A549 (cell line): Measurements from ENCODE around the gene IGFN1. TPM values are rescaled to one million over a fixed set of nuclear protein-coding genes. Genes with fewer than 3 reads are reported as not detected.
A peak's percentile ranks its signal among the peaks of the same experiment; 100 is the strongest.

Experiments used
- ATAC-seq, 2 experiments: fragments of 200-7000 bp in 1 of 2; fragments of >200 bp in 1 of 2; cut with Nextera tagmentation in 1 of 2; cut with Tn5 transposase in 1 of 2; 3 replicates each; pipeline versions ENCODE4 v1.8.0 to v1.9.1; 2018 to 2020; ENCODE audit warnings: mild to moderate bottlenecking in 1 of 2, moderate library complexity in 1 of 2
- CTCF ChIA-PET: fragments of 300-600 bp; sonication (Branson Sonifier 250); formaldehyde crosslinking; extraction: SDS; loops from one replicate; lab custom pipeline; 2021; ENCODE audit warnings: antibody characterized with exemption, inconsistent platforms; lab: Yijun Ruan, JAX
- POLR2A ChIA-PET: fragments of 350-600 bp; formaldehyde crosslinking; extraction: SDS; loops from one replicate; lab custom pipeline; 2021; ENCODE audit warnings: antibody characterized with exemption, inconsistent platforms; lab: Yijun Ruan, JAX
- DNase-seq, 2 experiments: peaks; one replicate each; pipeline versions ENCODE4 v3.0.0 to v3.0.0-alpha.2; 2011 to 2016; ENCODE audit warnings: low read depth in 1 of 2, low spot score in 1 of 2
- FAIRE-seq: peaks from 2 replicates; lab custom pipeline; 2011; peaks lifted over from hg19 to GRCh38; lab: Jason Lieb, UNC
- H3K27ac ChIP-seq, 2 experiments: fragments of >200 bp; sonication (Bioruptor Twin); formaldehyde crosslinking; 3 replicates each; pipeline ENCODE4 v1.5.1; 2016 to 2017
- H3K4me1 ChIP-seq: fragments of >200 bp; sonication (Bioruptor Twin); formaldehyde crosslinking; 3 replicates; pipeline ENCODE4 v1.6.1; 2016
- H3K4me2 ChIP-seq: fragments of >200 bp; sonication (Bioruptor Twin); formaldehyde crosslinking; 3 replicates; pipeline ENCODE4 v1.6.1; 2016
- H3K4me3 ChIP-seq: fragments of >200 bp; sonication (Bioruptor Twin); formaldehyde crosslinking; 3 replicates; pipeline ENCODE4 v1.5.1; 2016
- H3K9me3 ChIP-seq: fragments of >200 bp; sonication (Bioruptor Twin); formaldehyde crosslinking; 3 replicates; pipeline ENCODE4 v1.6.1; 2016
- BCL3 ChIP-seq: fragments of >200 bp; sonication (Bioruptor Twin); formaldehyde crosslinking; IDR thresholded peaks from 3 replicates; pipeline ENCODE4 v1.6.1; 2016
- BHLHE40 ChIP-seq: IDR thresholded peaks from 2 replicates; pipeline ENCODE4 v1.6.1; 2012; ENCODE audit warnings: low read depth, low read length, inconsistent platforms
- CEBPB ChIP-seq, 2 experiments: fragments of >200 bp in 1 of 2; sonication (Bioruptor Twin) in 1 of 2; formaldehyde crosslinking in 1 of 2; IDR thresholded peaks; 2 replicates each; pipeline ENCODE4 v1.6.1; 2012 to 2016
- CTCF ChIP-seq: fragments of >200 bp; sonication (Bioruptor Twin); formaldehyde crosslinking; IDR thresholded peaks from 3 replicates; pipeline ENCODE4 v1.5.1; 2016
- E2F6 ChIP-seq: IDR thresholded peaks from 2 replicates; pipeline ENCODE4 v1.6.1; 2012; ENCODE audit warnings: low read depth, borderline replicate concordance
- ELK1 ChIP-seq: fragments of 150-350 bp; IDR thresholded peaks from 2 replicates; pipeline ENCODE4 v1.6.1; 2014; ENCODE audit warnings: low read depth, mild to moderate bottlenecking, low read length
- FOSB ChIP-seq: fragments of 250-450 bp; sonication (Bioruptor Pico); IDR thresholded peaks from 2 replicates; pipeline ENCODE4 v1.5.0; 2020; ENCODE audit warnings: mild to moderate bottlenecking, moderate library complexity
- FOSL2 ChIP-seq, 2 experiments: fragments of 450-650 bp in 1 of 2; fragments of >200 bp in 1 of 2; sonication (Bioruptor Twin) in 1 of 2; formaldehyde crosslinking; IDR thresholded peaks; 2 replicates each; pipeline versions ENCODE4 v1.5.0 to v1.6.1; 2016 to 2020; ENCODE audit warnings: mild to moderate bottlenecking in 1 of 2, moderate library complexity in 1 of 2
- FOXS1 ChIP-seq: fragments of 250-450 bp; sonication (Bioruptor Pico); IDR thresholded peaks from 2 replicates; pipeline ENCODE4 v1.5.0; 2020; ENCODE audit warnings: mild to moderate bottlenecking, moderate library complexity
- HES2 ChIP-seq: fragments of >200 bp; sonication (Bioruptor Twin); formaldehyde crosslinking; IDR thresholded peaks from 2 replicates; pipeline ENCODE4 v1.6.1; 2016
- HEYL ChIP-seq: fragments of 250-450 bp; sonication (Bioruptor Pico); IDR thresholded peaks from 2 replicates; pipeline ENCODE4 v1.8.0; 2021; ENCODE audit warnings: mild to moderate bottlenecking, moderate library complexity
- HOXB13 ChIP-seq: fragments of 250-450 bp; sonication (Bioruptor Pico); IDR thresholded peaks from 2 replicates; pipeline ENCODE4 v1.5.0; 2020; ENCODE audit warnings: low read depth, mild to moderate bottlenecking, moderate library complexity
- HOXB5 ChIP-seq: fragments of 250-450 bp; sonication (Bioruptor Pico); IDR thresholded peaks from 2 replicates; pipeline ENCODE4 v1.5.0; 2020; ENCODE audit warnings: mild to moderate bottlenecking, moderate library complexity
- KDM1A ChIP-seq: fragments of 200-600 bp; sonication (generic); IDR thresholded peaks from 2 replicates; pipeline ENCODE4 v1.6.1; 2016; ENCODE audit warnings: low read depth, mild to moderate bottlenecking
- MYC ChIP-seq: IDR thresholded peaks from 2 replicates; pipeline ENCODE4 v1.6.1; 2012; ENCODE audit warnings: mild to moderate bottlenecking, inconsistent platforms, low read length, improper control_type of control experiment, borderline replicate concordance
- NPAS2 ChIP-seq: fragments of 250-450 bp; sonication (Bioruptor Pico); IDR thresholded peaks from 2 replicates; pipeline ENCODE4 v1.8.0; 2022; ENCODE audit warnings: mild to moderate bottlenecking, moderate library complexity, borderline replicate concordance
- PHF8 ChIP-seq: fragments of 200-600 bp; sonication (generic); IDR thresholded peaks from 2 replicates; pipeline ENCODE4 v1.6.1; 2016; ENCODE audit warnings: low read depth, mild to moderate bottlenecking, antibody characterized with exemption, moderate library complexity, borderline replicate concordance
- POLR2A ChIP-seq: IDR thresholded peaks from 2 replicates; pipeline ENCODE4 v1.6.1; 2012; ENCODE audit warnings: mild to moderate bottlenecking, low read length
- SREBF2 ChIP-seq: fragments of 450-650 bp; IDR thresholded peaks from 2 replicates; pipeline ENCODE4 v1.6.1; 2014; ENCODE audit warnings: mild to moderate bottlenecking, moderate library complexity
- TFCP2L1 ChIP-seq: fragments of 250-450 bp; sonication (Bioruptor Pico); IDR thresholded peaks from 2 replicates; pipeline ENCODE4 v1.5.0; 2021; ENCODE audit warnings: mild to moderate bottlenecking
- TP53 ChIP-seq: fragments of 250-450 bp; sonication (Bioruptor Pico); IDR thresholded peaks from 2 replicates; pipeline ENCODE4 v1.5.0; 2021; ENCODE audit warnings: mild to moderate bottlenecking, moderate library complexity
- ZC3H11A ChIP-seq: fragments of 450-650 bp; IDR thresholded peaks from 2 replicates; pipeline ENCODE4 v1.6.1; 2014; ENCODE audit warnings: antibody characterized with exemption, mild to moderate bottlenecking
- WGBS: methylation state at CpG from one replicate; pipeline ENCODE4 v1.1.6; 2017; ENCODE audit errors: missing lambda C conversion rate; 5-methylcytosine and 5-hydroxymethylcytosine counted together
- polyA plus RNA-seq, 4 experiments: library from polyadenylated mRNA; depleted of rRNA in 3 of 4; stranded (reverse); fragments of >200 nt; fragmentation: RNase III in 1 of 4; extraction: RNeasy Plus Mini Kit Qiagen cat#74134 plus additional on column Dnase treatment in 1 of 4; gene quantifications; 2 replicates in 3 of 4; 3 replicates in 1 of 4; pipeline ENCODE4 v1.2.3, GENCODE V29; 2011 to 2017

The IGFN1 gene
- polyA plus RNA-seq, 2 of the 4 experiments (the other 2 are of a cell fraction) = 0.03 to 4.7 TPM

GRCh38 chr1:201171063-201172036 lies 19.3 kb upstream of the IGFN1 start (continued):
- no peak for TF ChIP-seq HOXB13 (CRISPR knock-in tag)
- no peak for TF ChIP-seq FOSB
- no peak for TF ChIP-seq SREBF2
- no peak for TF ChIP-seq TFCP2L1 (CRISPR knock-in tag)
- TF ChIP-seq BHLHE40 = no peak
- TF ChIP-seq MYC = no peak
- TF ChIP-seq ELK1 = no peak
- no peak for TF ChIP-seq POLR2A
- TF ChIP-seq TP53 (CRISPR knock-in tag) = no peak
- TF ChIP-seq PHF8 = peak; percentile 85; the same call in 1 of the 2 replicates
- TF ChIP-seq CTCF = 0 out of 3 replicates have a peak, but pooled peaks have one; percentile 15
- TF ChIP-seq HEYL = no peak
- no peak for TF ChIP-seq ZC3H11A
- no peak for TF ChIP-seq FOSL2 (IDR thresholded peaks at IDR 0.05)
- TF ChIP-seq FOSL2 (CRISPR knock-in tag; IDR thresholded peaks at IDR 0.05) = no peak
- no peak for TF ChIP-seq HOXB5 (CRISPR knock-in tag)
- TF ChIP-seq HES2 = no peak
- no peak; the same call in 1 of the 2 replicates for TF ChIP-seq E2F6
- TF ChIP-seq FOXS1 (CRISPR knock-in tag) = no peak
- TF ChIP-seq BCL3 = no peak
- TF ChIP-seq KDM1A = peak; percentile 95

GRCh38 chr1:201172326-201172725 lies 18.3 kb upstream of the IGFN1 start:
- POLR2A ChIA-PET = interaction anchor here (0.6 kb wide), 1 partner anchor 71 kb away, joined by 4 read pairs; no protein-coding TSS in a partner anchor
- WGBS = 76% methylated on average over 4 of the region's 4 CpGs
- Histone ChIP-seq H3K4me1 (peaks cover 47% of the 10 kb centered on the region), H3K4me3 (no peak overlapping the region), H3K4me2 (no peak overlapping the region), H3K27ac (peak overlapping the region; percentile 11 to 81; a peak in 3 of 6 replicates), H3K9me3 (no peaks in the 10 kb centered on the region)
- FAIRE-seq = no peak
- no peak for DNase-seq
- TF ChIP-seq CEBPB (IDR thresholded peaks at IDR 0.05) (no peak), NPAS2 (CRISPR knock-in tag) (no peak)
- no peak for ATAC-seq
- CTCF ChIA-PET = interaction anchor here (1.3 to 5.3 kb wide), 6 partner anchors 12 to 189 kb away, joined by 3 to 19 read pairs (median 6); no protein-coding TSS in a partner anchor
